ENCODE data around the gene SLC51A. TPM values are rescaled to one million over a fixed set of nuclear protein-coding genes. Genes with fewer than 3 reads are reported as not detected.
A peak's percentile ranks its signal among the peaks of the same experiment; 100 is the strongest.

The SLC51A gene
- total RNA-seq, 2 experiments from 2014 or later: not detected

DNA sequence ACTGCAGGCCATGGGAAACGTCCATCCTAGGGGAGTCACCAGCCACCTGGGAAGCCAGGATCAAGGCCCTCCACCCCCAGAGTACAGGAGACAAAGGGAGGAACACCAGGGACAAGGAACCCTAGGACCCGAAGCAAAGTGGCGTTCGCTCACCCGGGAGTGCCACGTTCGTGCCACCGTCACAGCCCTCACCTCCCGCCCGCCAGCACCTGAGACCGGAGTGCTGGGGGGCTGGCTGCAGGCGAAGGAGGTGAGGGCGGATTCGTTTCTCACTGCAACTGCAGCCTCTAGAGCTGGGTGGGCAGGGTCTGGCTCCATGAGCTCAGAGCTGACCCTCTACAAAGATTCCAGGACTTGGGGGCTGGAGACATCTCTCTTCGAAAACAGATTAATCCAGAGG is 31.5 kb upstream of the SLC51A start:
- Mint-ChIP-seq H3K4me1 (peaks cover 44% of the 10 kb centered on the region), H3K9me3 (no peaks in the 10 kb centered on the region), H3K36me3 (no peaks in the 10 kb centered on the region), H3K4me3 (no peak overlapping the region), H3K27me3 (no peaks in the 10 kb centered on the region), H3K27ac (no peak overlapping the region)
- DNase-seq: no peak

GRCh38 chr3:196186651-196187573 is 29.4 kb upstream of the SLC51A start:
- H3K9me3 Mint-ChIP-seq: no peaks in the 10 kb centered on the region
- no peaks in the 10 kb centered on the region for H3K36me3 Mint-ChIP-seq
- DNase-seq: no peak
- peak overlapping the region; percentile 51 for H3K27ac Mint-ChIP-seq
- H3K4me1 Mint-ChIP-seq: peaks cover 39% of the 10 kb centered on the region
- no peak overlapping the region for H3K4me3 Mint-ChIP-seq
- no peaks in the 10 kb centered on the region for H3K27me3 Mint-ChIP-seq

GRCh38 chr3:196189566-196190347 is 26.6 kb upstream of the SLC51A start:
- Mint-ChIP-seq H3K36me3 (no peaks in the 10 kb centered on the region), H3K4me3 (no peak overlapping the region), H3K4me1 (peaks cover 39% of the 10 kb centered on the region), H3K27ac (no peak overlapping the region), H3K9me3 (no peaks in the 10 kb centered on the region), H3K27me3 (no peaks in the 10 kb centered on the region)
- no peak for DNase-seq

DNA sequence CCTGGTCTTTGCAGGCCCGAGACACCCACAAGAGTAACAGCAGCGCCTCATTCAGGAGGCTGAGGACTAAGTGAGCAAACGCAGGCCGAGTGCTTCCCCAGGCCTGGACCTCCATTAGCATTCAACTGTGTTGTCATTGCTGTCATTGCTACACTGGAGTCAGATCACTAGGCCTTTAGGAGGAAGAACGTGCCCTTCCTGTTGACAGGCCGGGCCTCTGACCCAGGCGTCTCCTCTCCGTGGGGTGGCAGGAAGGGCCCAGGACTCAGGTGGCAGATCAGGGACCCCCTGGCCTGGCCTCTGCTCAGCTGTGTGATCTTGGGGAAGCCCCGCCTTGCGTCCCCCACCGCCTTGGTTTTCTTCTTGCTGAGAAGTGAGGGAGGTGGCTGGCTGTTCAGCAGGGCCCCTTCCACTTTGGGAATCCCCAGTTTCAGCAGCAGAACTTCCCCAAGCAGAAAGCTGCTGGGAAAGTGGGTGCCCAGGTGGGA is 24.3 kb upstream of the SLC51A start:
- Mint-ChIP-seq H3K27me3 (no peaks in the 10 kb centered on the region), H3K4me3 (peak overlapping the region; percentile 40), H3K4me1 (peaks cover 32% of the 10 kb centered on the region), H3K9me3 (no peaks in the 10 kb centered on the region), H3K27ac (peak overlapping the region; percentile 87), H3K36me3 (no peaks in the 10 kb centered on the region)
- DNase-seq: peak; percentile 62

DNA sequence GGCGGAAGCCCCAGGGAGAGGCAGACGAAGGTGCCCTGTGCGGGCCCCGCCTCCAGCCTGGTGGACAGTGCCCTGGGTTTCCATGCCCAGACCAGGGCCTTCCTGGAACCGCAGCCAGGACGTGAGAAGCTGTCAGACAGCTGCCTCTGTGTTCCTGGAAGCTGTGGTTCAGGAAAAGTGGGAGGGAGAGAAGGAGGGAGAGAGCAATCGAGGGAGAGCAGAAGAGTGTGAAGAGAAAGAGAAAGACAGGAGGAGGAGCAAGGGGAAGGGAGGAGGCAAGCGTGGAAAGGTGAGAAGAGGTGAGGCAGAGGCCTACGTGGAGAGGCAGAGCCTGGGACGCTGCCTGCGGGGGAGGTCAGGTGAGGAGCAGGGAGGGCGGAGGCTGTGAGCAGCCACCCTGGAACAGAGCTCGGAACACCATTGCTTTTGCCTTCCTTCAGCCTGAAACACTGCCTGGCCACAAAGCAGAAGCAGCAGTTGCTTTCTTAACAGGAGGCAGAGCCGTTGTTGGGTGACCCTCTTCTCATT is 23.7 kb upstream of the SLC51A start:
- Mint-ChIP-seq H3K27ac (peak overlapping the region; percentile 87), H3K36me3 (no peaks in the 10 kb centered on the region), H3K4me3 (peak overlapping the region; percentile 40), H3K4me1 (peaks cover 30% of the 10 kb centered on the region), H3K9me3 (no peaks in the 10 kb centered on the region), H3K27me3 (no peaks in the 10 kb centered on the region)
- DNase-seq: no peak

GRCh38 chr3:196193133-196193735 is 23.1 kb upstream of the SLC51A start:
- H3K27me3 Mint-ChIP-seq: no peaks in the 10 kb centered on the region
- H3K36me3 Mint-ChIP-seq: no peaks in the 10 kb centered on the region
- H3K4me3 Mint-ChIP-seq: no peak overlapping the region
- peak overlapping the region; percentile 87 for H3K27ac Mint-ChIP-seq
- peaks cover 33% of the 10 kb centered on the region for H3K4me1 Mint-ChIP-seq
- DNase-seq: no peak
- H3K9me3 Mint-ChIP-seq: no peaks in the 10 kb centered on the region

GRCh38 chr3:196193736-196194541 is 22.4 kb upstream of the SLC51A start:
- Mint-ChIP-seq H3K36me3 (no peaks in the 10 kb centered on the region), H3K27me3 (no peaks in the 10 kb centered on the region), H3K4me1 (peaks cover 33% of the 10 kb centered on the region), H3K4me3 (no peak overlapping the region), H3K27ac (peak overlapping the region; percentile 87), H3K9me3 (no peaks in the 10 kb centered on the region)
- no peak for DNase-seq

GRCh38 chr3:196194542-196194915 is 21.8 kb upstream of the SLC51A start:
- Mint-ChIP-seq H3K4me1 (peaks cover 33% of the 10 kb centered on the region), H3K9me3 (no peaks in the 10 kb centered on the region), H3K27ac (no peak overlapping the region), H3K27me3 (no peaks in the 10 kb centered on the region), H3K36me3 (no peaks in the 10 kb centered on the region), H3K4me3 (no peak overlapping the region)
- DNase-seq: no peak

- no peak for DNase-seq
- H3K4me1 Mint-ChIP-seq: peaks cover 29% of the 10 kb centered on the region
- H3K4me3 Mint-ChIP-seq: no peak overlapping the region
- no peaks in the 10 kb centered on the region for H3K36me3 Mint-ChIP-seq
- no peaks in the 10 kb centered on the region for H3K9me3 Mint-ChIP-seq
- no peak overlapping the region for H3K27ac Mint-ChIP-seq
- no peaks in the 10 kb centered on the region for H3K27me3 Mint-ChIP-seq
These were observed 20.6 kb upstream of the SLC51A start for GRCh38 chr3:196195664-196196265.

- H3K27me3 Mint-ChIP-seq: no peaks in the 10 kb centered on the region
- DNase-seq: no peak
- H3K4me1 Mint-ChIP-seq: peaks cover 18% of the 10 kb centered on the region
- no peaks in the 10 kb centered on the region for H3K36me3 Mint-ChIP-seq
- H3K4me3 Mint-ChIP-seq: no peak overlapping the region
- no peaks in the 10 kb centered on the region for H3K9me3 Mint-ChIP-seq
- no peak overlapping the region for H3K27ac Mint-ChIP-seq
These were observed 18.8 kb upstream of the SLC51A start for GRCh38 chr3:196197524-196197923.

DNA sequence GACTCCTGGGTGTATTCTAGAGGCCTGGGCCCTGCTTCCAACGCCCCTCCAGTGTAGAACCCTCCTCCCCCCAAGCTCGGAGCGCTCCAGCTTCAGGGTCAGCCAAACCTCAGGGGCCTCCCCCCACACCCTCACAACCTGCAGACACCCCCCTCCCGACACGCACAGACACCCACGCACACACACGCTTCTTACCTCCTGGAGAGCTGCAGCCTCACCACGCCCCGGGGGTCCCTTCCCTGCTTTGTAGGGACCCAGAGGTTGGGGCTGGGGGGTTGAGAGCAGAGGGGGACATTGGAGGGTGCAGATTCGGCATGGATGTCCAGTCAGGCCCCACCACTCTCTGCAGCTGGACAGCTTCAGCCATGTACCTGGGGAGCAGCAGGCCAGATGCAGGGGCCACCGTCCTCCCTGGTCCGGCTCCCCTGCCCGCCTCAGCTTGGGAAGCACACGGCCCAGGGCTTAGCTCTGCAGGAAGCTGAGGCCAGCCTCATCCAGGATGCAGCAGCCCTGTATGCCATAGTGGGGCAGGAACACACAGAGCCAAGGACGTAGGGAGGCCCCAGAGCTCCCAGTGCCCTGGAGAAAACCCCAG is 18.2 kb upstream of the SLC51A start:
- no peak overlapping the region for H3K4me3 Mint-ChIP-seq
- no peak overlapping the region for H3K27ac Mint-ChIP-seq
- H3K4me1 Mint-ChIP-seq: peaks cover 11% of the 10 kb centered on the region
- no peaks in the 10 kb centered on the region for H3K9me3 Mint-ChIP-seq
- H3K36me3 Mint-ChIP-seq: no peaks in the 10 kb centered on the region
- H3K27me3 Mint-ChIP-seq: no peaks in the 10 kb centered on the region
- DNase-seq: no peak

DNA sequence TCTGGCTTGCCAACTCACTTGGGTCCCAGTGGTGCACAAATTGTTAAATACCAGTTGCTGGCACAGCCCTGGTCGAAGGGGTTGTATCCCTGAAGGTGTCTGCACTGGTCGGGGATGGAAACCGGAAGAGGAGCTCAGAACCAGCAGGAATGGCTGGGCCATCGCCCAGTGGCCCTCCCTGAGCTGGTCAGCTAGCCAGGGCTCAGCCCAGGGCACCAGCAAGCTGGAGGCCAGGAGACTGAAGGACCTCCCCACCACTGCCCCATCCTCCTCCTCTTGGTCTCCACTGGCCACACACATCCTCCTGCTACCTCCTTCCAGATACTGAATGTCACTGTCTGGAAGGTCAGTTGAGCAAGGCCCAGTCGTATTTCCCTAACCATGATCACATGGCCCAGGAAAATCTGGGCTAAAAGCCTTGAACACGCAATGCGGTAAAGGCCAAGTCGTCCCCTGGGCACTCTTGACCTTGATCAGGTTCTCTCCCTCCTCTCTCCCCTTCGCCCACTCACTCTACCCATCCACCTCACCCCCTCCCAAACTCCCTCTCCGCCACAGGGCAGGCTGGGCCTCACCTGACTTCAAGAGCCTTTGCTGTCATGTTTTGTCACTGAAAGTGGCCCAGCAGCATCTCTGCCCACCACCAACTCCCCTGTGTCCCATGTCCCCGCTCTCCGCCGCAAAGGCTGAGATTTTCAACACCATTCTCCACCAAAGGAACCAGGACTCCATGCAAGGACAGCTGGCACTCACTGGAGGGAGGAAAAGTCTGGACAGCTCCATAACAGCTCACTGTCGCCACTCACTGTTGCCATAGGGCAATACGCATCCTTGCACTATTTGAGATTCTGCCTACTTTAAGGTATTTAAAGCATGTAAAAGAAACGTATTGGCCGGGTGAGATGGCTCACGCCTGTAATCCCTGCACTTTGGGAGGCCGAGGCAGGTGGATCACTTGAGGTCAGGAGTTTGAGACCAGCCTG is 17.3 kb upstream of the SLC51A start:
- peaks cover 6% of the 10 kb centered on the region for H3K4me1 Mint-ChIP-seq
- peaks cover under 1% of the 10 kb centered on the region for H3K27me3 Mint-ChIP-seq
- H3K27ac Mint-ChIP-seq: no peak overlapping the region

DNA sequence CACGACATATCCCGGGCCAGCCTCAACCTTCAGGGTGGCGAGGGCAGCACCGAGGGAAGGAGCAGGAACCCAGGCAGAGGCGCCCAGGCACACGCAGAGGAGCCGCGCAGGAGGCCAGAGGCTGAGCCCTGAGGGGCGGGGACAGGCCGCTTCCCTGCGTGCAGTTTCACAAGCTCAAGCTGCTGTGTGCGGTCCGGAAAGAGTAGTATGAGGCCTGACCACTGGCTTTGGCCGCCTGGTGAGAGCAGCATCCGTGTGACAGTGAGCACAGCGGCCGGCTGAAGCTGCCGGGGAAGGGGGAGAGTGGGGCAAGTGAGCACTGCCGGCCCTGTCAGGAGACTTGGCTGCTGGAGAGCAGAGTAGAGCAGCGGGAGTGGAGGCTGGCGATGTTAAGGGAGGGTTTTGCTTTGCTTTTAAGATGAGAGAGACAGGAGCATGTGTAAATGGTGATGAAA is 13.8 kb upstream of the SLC51A start:
- DNase-seq: no peak
- Mint-ChIP-seq H3K4me3 (no peak overlapping the region), H3K9me3 (no peaks in the 10 kb centered on the region), H3K36me3 (no peaks in the 10 kb centered on the region), H3K4me1 (peaks cover 9% of the 10 kb centered on the region), H3K27me3 (peaks cover 4% of the 10 kb centered on the region), H3K27ac (no peak overlapping the region)

More for the DNA sequence above, 17.3 kb upstream of the SLC51A start:
- no peak overlapping the region for H3K4me3 Mint-ChIP-seq
- DNase-seq: no peak
- H3K36me3 Mint-ChIP-seq: no peaks in the 10 kb centered on the region
- H3K9me3 Mint-ChIP-seq: no peaks in the 10 kb centered on the region
